CD14-positive monocyte (primary cell): ENCODE measurements around the gene RAB11FIP3. TPM values are rescaled to one million over a fixed set of nuclear protein-coding genes. Genes with fewer than 3 reads are reported as not detected.

ENCODE experiments used
- DNase-seq, 3 donors: peaks; one replicate each; pipeline ENCODE4 v3.0.0-alpha.2; 2011 to 2022
- H2AFZ ChIP-seq: 2 replicates; pipeline ENCODE4 v1.6.0; 2012; ENCODE audit warnings: mild to moderate bottlenecking, low read depth, low read length, inconsistent platforms; ENCODE audit not compliant: insufficient read depth, poor library complexity, severe bottlenecking
- H3K27ac ChIP-seq, 2 donors: 1 replicate in 1 of 2; 2 replicates in 1 of 2; pipeline ENCODE4 v1.5.1; 2012 to 2013; ENCODE audit warnings: low read length in 2 of 2, control low read depth in 1 of 2, inconsistent platforms in 1 of 2, low read depth in 1 of 2, mild to moderate bottlenecking in 1 of 2
- H3K27me3 ChIP-seq, 2 donors: one replicate each; pipeline versions ENCODE4 v1.6.0 to v1.6.1; 2011 to 2013; ENCODE audit warnings: low read length in 2 of 2; ENCODE audit not compliant: control insufficient read depth in 2 of 2, insufficient read depth in 2 of 2
- H3K36me3 ChIP-seq, 2 donors: replicated peaks in 1 of 2; 1 replicate in 1 of 2; 2 replicates in 1 of 2; pipeline versions ENCODE4 v1.5.1 to v1.6.1; 2012 to 2013; ENCODE audit warnings: low read length in 2 of 2, control low read depth in 1 of 2, inconsistent platforms in 1 of 2, mild to moderate bottlenecking in 1 of 2; ENCODE audit not compliant: insufficient read depth in 2 of 2, control insufficient read depth in 1 of 2
- H3K4me1 ChIP-seq, 2 donors: 1 replicate in 1 of 2; 2 replicates in 1 of 2; pipeline versions ENCODE4 v1.5.1 to v1.6.1; 2012 to 2013; ENCODE audit warnings: low read length in 2 of 2, control low read depth in 1 of 2, inconsistent platforms in 1 of 2, mild to moderate bottlenecking in 1 of 2, moderate library complexity in 1 of 2; ENCODE audit not compliant: insufficient read depth in 2 of 2, control insufficient read depth in 1 of 2
- H3K4me2 ChIP-seq: replicated peaks from 2 replicates; pipeline ENCODE3; 2012; ENCODE audit warnings: low read length, moderate library complexity, mild to moderate bottlenecking; ENCODE audit not compliant: poor library complexity, severe bottlenecking; ENCODE audit errors: extremely low read depth
- H3K4me3 ChIP-seq, 3 experiments: fragments of 200-600 bp in 1 of 3; sonication (generic) in 1 of 3; replicated peaks in 1 of 3; 1 replicate in 2 of 3; 2 replicates in 1 of 3; pipeline ENCODE4 v1.5.1; 2011 to 2013; ENCODE audit warnings: low read length in 3 of 3, mild to moderate bottlenecking in 3 of 3, control low read depth in 2 of 3, low read depth in 2 of 3, inconsistent platforms in 1 of 3, moderate library complexity in 1 of 3
- H3K79me2 ChIP-seq: 2 replicates; pipeline ENCODE4 v1.6.0; 2012; ENCODE audit warnings: mild to moderate bottlenecking, control low read depth, inconsistent platforms, low read length, moderate library complexity; ENCODE audit not compliant: insufficient read depth
- H3K9ac ChIP-seq: 2 replicates; pipeline ENCODE4 v1.6.0; 2017; ENCODE audit warnings: low read length, mild to moderate bottlenecking; ENCODE audit not compliant: insufficient read depth, poor library complexity, severe bottlenecking
- H3K9me3 ChIP-seq, 2 donors: replicated peaks in 1 of 2; 1 replicate in 1 of 2; 2 replicates in 1 of 2; pipeline versions ENCODE4 v1.5.1 to v1.6.1; 2012 to 2013; ENCODE audit warnings: low read length in 2 of 2, control low read depth in 1 of 2; ENCODE audit not compliant: control insufficient read depth in 1 of 2, insufficient read depth in 1 of 2
- H4K20me1 ChIP-seq: 2 replicates; pipeline ENCODE4 v1.6.0; 2012; ENCODE audit warnings: mild to moderate bottlenecking, low read length, control low read depth, moderate library complexity; ENCODE audit not compliant: insufficient read depth
- H3K27ac Mint-ChIP-seq, 7 donors: one replicate each; pipeline ENCODE4 v1.8.0; 2020; ENCODE audit warnings: mild to moderate bottlenecking in 7 of 7, mixed read lengths in 7 of 7, moderate library complexity in 6 of 7, inconsistent platforms in 2 of 7
- H3K27me3 Mint-ChIP-seq, 3 donors: one replicate each; pipeline ENCODE4 v1.8.0; 2021 to 2022; ENCODE audit warnings: low read depth in 3 of 3, mild to moderate bottlenecking in 3 of 3, mixed read lengths in 3 of 3, moderate library complexity in 3 of 3, inconsistent platforms in 1 of 3
- H3K36me3 Mint-ChIP-seq, 2 donors: one replicate each; pipeline ENCODE4 v1.8.0; 2020; ENCODE audit warnings: mixed read lengths in 2 of 2, inconsistent platforms in 1 of 2, mild to moderate bottlenecking in 1 of 2
- H3K4me1 Mint-ChIP-seq: one replicate; pipeline ENCODE4 v1.8.0; 2020; ENCODE audit warnings: mild to moderate bottlenecking, mixed read lengths
- H3K4me3 Mint-ChIP-seq, 2 donors: one replicate each; pipeline ENCODE4 v1.8.0; 2020; ENCODE audit warnings: mild to moderate bottlenecking in 2 of 2, mixed read lengths in 2 of 2, moderate library complexity in 1 of 2
- H3K9me3 Mint-ChIP-seq, 7 donors: one replicate each; pipeline ENCODE4 v1.8.0; 2020 to 2022; ENCODE audit warnings: mixed read lengths in 7 of 7, mild to moderate bottlenecking in 6 of 7, moderate library complexity in 6 of 7, inconsistent platforms in 2 of 7
- CTCF ChIP-seq: fragments of 200-600 bp; IDR thresholded peaks from one replicate; pipeline ENCODE4 v1.8.0; 2022; ENCODE audit warnings: antibody characterized with exemption, mild to moderate bottlenecking
- WGBS: methylation state at CpG from one replicate; pipeline ENCODE4 v1.1.5; 2013; ENCODE audit warnings: missing lambda C conversion rate; ENCODE audit not compliant: insufficient coverage; 5-methylcytosine and 5-hydroxymethylcytosine counted together
- intact Hi-C, 2 donors: fragments of 100-400 bp; cut with micrococcal nuclease; formaldehyde crosslinking; loops; one replicate each; pipeline versions ENCODE4 v1.15.0 to v1.15.1; 2023
- polyA plus RNA-seq, 3 donors: library from polyadenylated mRNA; depleted of rRNA in 1 of 3; unstranded in 2 of 3; stranded (reverse) in 1 of 3; fragments of 300-500 nt in 2 of 3; fragments of >200 nt in 1 of 3; fragmentation: Illumina TruSeq in 2 of 3; gene quantifications; 1 replicate in 2 of 3; 2 replicates in 1 of 3; pipeline ENCODE4 v1.2.3, GENCODE V29; 2012 to 2021

Gene RAB11FIP3
- polyA plus RNA-seq, 3 donors: 0.37 to 7.5 (median 0.49) TPM

GRCh38 chr16:444027-444426 is 18.6 kb downstream of the RAB11FIP3 start:
- no peak for TF ChIP-seq CTCF
- no peak overlapping the region for H2AFZ ChIP-seq
- H3K79me2 ChIP-seq: no peaks in the 10 kb centered on the region
- H3K9me3 Mint-ChIP-seq: no peaks in the 10 kb centered on the region
- H3K4me2 ChIP-seq: no peak overlapping the region
- no peaks in the 10 kb centered on the region for H3K9me3 ChIP-seq
- no peak overlapping the region for H3K4me3 Mint-ChIP-seq
- no peak overlapping the region for H3K27ac Mint-ChIP-seq
- 100% methylated on average over 2 of the region's 10 CpGs for WGBS
- H3K36me3 Mint-ChIP-seq: no peaks in the 10 kb centered on the region
- no peaks in the 10 kb centered on the region for H3K27me3 ChIP-seq
- H3K4me1 ChIP-seq: no peaks in the 10 kb centered on the region
- intact Hi-C loops: no loop called here
- H4K20me1 ChIP-seq: no peaks in the 10 kb centered on the region
- no peak overlapping the region for H3K9ac ChIP-seq
- DNase-seq: no peak
- H3K27me3 Mint-ChIP-seq: peaks cover 0 to 2% (median 0%) of the 10 kb centered on the region in 3 donors
- H3K36me3 ChIP-seq: no peaks in the 10 kb centered on the region
- no peaks in the 10 kb centered on the region for H3K4me1 Mint-ChIP-seq
- H3K27ac ChIP-seq: no peak overlapping the region
- H3K4me3 ChIP-seq: no peak overlapping the region

GRCh38 chr16:445566-445965 is 20.1 kb downstream of the RAB11FIP3 start:
- 93% methylated on average over 2 of the region's 4 CpGs for WGBS
- intact Hi-C loops: no loop called here
- Mint-ChIP-seq H3K27ac (peak overlapping the region in 1 of 7 donors; percentile 60), H3K36me3 (no peaks in the 10 kb centered on the region), H3K4me3 (no peak overlapping the region), H3K9me3 (no peaks in the 10 kb centered on the region), H3K4me1 (peaks cover 7% of the 10 kb centered on the region), H3K27me3 (peaks cover 0 to 2% (median 0%) of the 10 kb centered on the region in 3 donors)
- H3K4me1 ChIP-seq: peaks cover 6 to 7% of the 10 kb centered on the region in 2 donors
- H3K9ac ChIP-seq: no peak overlapping the region
- no peaks in the 10 kb centered on the region for H3K79me2 ChIP-seq
- H3K4me3 ChIP-seq: no peak overlapping the region
- no peaks in the 10 kb centered on the region for H4K20me1 ChIP-seq
- no peaks in the 10 kb centered on the region for H3K36me3 ChIP-seq
- DNase-seq: no peak
- no peak for TF ChIP-seq CTCF
- H2AFZ ChIP-seq: no peak overlapping the region
- no peaks in the 10 kb centered on the region for H3K27me3 ChIP-seq
- no peak overlapping the region for H3K27ac ChIP-seq
- no peaks in the 10 kb centered on the region for H3K9me3 ChIP-seq
- no peak overlapping the region for H3K4me2 ChIP-seq
